OCI-LY1 (cell line): Measurements from ENCODE around the gene C12orf43.

Experiments
- CTCF ChIP-seq: fragments of 200-600 bp; sonication (generic), shearing (Covaris generic); IDR thresholded peaks from 2 replicates; pipeline ENCODE4 v1.5.1; 2017; ENCODE audit warnings: mild to moderate bottlenecking, antibody characterized with exemption, low read length, moderate library complexity, mixed read lengths
- EZH2 ChIP-seq: fragments of 200-600 bp; sonication (generic), shearing (Covaris generic); IDR thresholded peaks from 2 replicates; pipeline ENCODE4 v1.8.0; 2017; ENCODE audit warnings: borderline replicate concordance, mixed run types, mild to moderate bottlenecking, antibody characterized with exemption, low read length, moderate library complexity, mixed read lengths

DNA sequence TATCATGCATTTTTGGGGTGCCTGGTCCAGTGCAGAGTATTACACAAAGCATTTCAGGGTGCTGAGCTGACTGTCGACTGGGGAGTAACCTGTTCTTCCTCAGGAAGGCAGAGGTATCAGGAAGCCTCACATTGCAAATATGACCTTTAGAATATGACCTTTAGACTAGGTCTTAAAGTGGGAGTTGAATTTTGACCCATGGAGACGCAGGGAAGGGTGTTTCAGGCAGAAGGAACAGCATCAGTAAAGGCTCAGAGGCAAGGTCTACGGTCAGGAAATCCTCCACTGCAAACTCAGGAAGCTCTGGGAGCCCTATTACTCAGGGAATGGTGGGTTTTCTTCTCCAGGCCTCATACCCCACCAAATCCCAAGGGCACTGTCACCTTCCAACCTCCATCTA is 26.6 kb downstream of the C12orf43 start:
- TF ChIP-seq CTCF (no peak), EZH2 (no peak)
